Dendritic cell treated with granulocyte-macrophage colony-stimulating factor and Interleukin-4, amounts not matched to agents 40 ng/mL and 50 ng/mL, for 4 days (primary cell): Measurements from ENCODE around the gene CDRT4.

ENCODE experiments used
- H3K27ac Mint-ChIP-seq: one replicate; pipeline ENCODE4 v1.8.0; 2022; ENCODE audit warnings: mild to moderate bottlenecking, mixed read lengths
- H3K27me3 Mint-ChIP-seq: one replicate; pipeline ENCODE4 v1.8.0; 2022; ENCODE audit warnings: mild to moderate bottlenecking, mixed read lengths
- H3K36me3 Mint-ChIP-seq: one replicate; pipeline ENCODE4 v1.8.0; 2022; ENCODE audit warnings: low read depth, mixed read lengths
- H3K4me1 Mint-ChIP-seq: one replicate; pipeline ENCODE4 v1.8.0; 2022; ENCODE audit warnings: low read depth, mixed read lengths
- H3K4me3 Mint-ChIP-seq: one replicate; pipeline ENCODE4 v1.8.0; 2022; ENCODE audit warnings: mild to moderate bottlenecking, moderate library complexity, mixed read lengths
- H3K9me3 Mint-ChIP-seq: one replicate; pipeline ENCODE4 v1.8.0; 2022; ENCODE audit warnings: mixed read lengths
- intact Hi-C: fragments of 100-400 bp; cut with micrococcal nuclease; formaldehyde crosslinking; loops from one replicate; pipeline ENCODE4 v1.15.0; 2022

Gene CDRT4

DNA sequence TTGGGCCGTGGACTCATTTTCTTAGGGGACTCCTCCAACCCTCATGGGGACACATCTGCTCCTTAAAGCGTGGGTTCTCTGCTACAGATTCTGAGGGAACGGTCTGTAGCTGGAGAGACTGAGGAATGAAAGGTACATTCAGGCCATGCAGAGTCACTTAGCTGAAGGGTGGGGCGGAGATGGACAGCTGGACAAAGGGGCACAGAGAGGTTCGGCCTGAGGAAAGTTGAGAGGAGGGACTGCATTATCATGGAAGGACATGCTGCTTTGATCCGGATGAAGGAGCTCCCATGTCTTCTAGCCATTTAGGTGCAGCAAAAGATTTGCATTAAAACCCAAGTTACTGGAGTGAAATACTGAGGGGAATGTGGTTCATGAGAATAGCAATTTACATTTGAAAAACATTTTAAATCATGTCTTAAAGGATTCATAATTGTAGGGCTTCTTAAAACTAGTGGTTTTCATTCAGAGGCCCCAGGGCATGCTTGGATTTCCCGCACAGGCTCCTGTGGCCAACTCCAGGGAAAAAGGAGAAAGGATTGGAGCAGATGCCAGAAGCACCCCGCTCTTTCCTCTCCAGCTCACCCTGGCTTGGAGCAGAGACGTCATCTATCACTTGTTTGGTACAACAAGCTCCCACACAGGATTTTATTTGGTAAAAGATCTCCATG is 54.2 kb downstream of the CDRT4 start:
- H3K27me3 Mint-ChIP-seq = no peaks in the 10 kb centered on the region
- intact Hi-C loops = no loop called here
- H3K4me3 Mint-ChIP-seq = no peak overlapping the region
- no peak overlapping the region for H3K27ac Mint-ChIP-seq
- no peaks in the 10 kb centered on the region for H3K36me3 Mint-ChIP-seq
- H3K4me1 Mint-ChIP-seq = peaks cover 16% of the 10 kb centered on the region
- H3K9me3 Mint-ChIP-seq = no peaks in the 10 kb centered on the region

DNA sequence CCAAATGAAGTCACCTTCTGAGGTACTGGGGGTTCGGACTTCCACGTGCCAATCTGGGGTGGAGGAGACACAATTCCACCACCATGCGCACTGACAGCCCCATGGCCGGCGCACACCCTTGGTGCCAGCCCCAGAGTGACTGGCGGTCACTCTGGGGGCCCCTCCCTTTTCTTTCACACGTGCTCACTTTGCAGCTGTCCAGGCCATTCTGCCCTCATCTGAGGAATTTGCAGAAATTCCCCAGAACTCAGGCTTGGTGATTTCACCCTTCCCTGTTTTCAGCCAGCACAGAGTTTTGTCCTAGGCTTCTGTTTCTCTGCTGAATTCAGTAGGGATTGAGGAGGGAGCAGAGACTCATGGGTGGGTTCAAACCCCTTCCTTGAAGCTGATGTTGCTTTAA is 54.8 kb downstream of the CDRT4 start:
- peak overlapping the region; percentile 53 for H3K27ac Mint-ChIP-seq
- peaks cover 16% of the 10 kb centered on the region for H3K4me1 Mint-ChIP-seq
- no peaks in the 10 kb centered on the region for H3K36me3 Mint-ChIP-seq
- no peak overlapping the region for H3K4me3 Mint-ChIP-seq
- H3K9me3 Mint-ChIP-seq = no peaks in the 10 kb centered on the region
- H3K27me3 Mint-ChIP-seq = no peaks in the 10 kb centered on the region
- intact Hi-C loops = no loop called here

DNA sequence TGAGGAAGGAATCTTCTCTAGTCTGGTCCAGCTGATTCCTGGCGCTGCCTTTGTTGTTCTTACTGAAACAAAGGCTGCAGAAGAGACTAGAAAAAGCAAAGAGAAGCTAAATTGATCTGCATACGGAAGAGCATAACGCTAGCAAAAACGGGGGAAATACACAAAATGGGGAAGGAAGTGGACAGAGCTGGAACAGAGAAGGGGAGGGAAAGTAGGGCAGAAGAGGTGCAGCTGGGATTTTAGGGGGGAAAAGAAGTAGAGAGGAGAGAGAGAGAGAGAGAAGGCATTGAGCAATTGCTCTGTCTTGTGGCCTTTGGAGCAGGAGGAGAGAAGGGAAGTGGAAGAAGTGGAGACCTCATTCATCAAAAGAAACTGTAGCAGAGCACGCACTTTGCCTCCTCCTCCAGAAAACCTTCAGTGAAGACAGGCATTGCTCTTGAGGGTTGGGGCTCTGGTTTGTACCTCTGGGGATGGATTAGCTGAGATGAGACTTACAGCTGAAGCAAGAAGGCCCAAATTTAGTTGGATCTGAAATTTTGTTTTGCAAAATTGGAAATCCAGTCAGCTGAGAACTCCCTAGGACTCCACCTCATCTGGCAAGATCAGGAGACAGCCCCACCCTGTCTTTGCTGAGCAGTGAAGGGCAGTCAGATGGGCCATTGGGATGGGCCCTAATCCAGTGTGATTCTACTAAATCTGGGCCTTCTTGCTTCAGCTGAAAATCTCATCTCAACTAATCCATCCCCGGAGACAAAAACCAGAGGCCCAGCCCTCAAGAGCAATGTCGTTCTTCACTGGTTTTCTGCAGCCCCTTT is 55.8 kb downstream of the CDRT4 start:
- Mint-ChIP-seq H3K36me3 (no peaks in the 10 kb centered on the region), H3K4me1 (peaks cover 16% of the 10 kb centered on the region), H3K27me3 (no peaks in the 10 kb centered on the region), H3K4me3 (no peak overlapping the region), H3K9me3 (no peaks in the 10 kb centered on the region), H3K27ac (peak overlapping the region; percentile 24)
- intact Hi-C loops = no loop called here

DNA sequence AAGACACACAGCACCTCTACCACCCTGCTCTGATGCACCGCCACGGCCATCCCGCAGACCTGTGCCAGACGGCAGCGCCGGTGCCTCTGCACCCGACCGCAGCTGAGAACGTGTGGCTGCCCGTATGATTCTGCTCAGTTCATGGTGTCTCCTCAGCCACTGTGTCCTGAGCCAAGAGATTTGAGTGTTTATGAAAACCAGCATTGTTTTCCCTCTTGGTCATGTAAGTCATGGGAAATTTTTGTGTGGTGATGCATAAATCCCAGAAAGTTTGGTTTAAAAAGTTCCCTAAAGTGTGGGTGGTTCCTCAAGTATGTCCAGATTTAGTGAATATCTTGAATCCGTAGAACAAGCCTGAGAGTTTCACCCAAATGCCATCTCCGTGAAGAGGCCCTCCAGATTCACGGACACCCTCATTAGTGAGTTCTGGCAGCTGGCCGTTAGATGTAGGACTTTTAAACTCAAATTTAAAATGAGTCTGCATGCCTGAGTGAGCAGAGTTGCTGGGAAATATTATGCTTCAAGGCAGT is 57.6 kb downstream of the CDRT4 start:
- intact Hi-C loops = no loop called here
- no peaks in the 10 kb centered on the region for H3K27me3 Mint-ChIP-seq
- peaks cover 16% of the 10 kb centered on the region for H3K4me1 Mint-ChIP-seq
- no peak overlapping the region for H3K4me3 Mint-ChIP-seq
- H3K36me3 Mint-ChIP-seq = no peaks in the 10 kb centered on the region
- H3K9me3 Mint-ChIP-seq = no peaks in the 10 kb centered on the region
- no peak overlapping the region for H3K27ac Mint-ChIP-seq

DNA sequence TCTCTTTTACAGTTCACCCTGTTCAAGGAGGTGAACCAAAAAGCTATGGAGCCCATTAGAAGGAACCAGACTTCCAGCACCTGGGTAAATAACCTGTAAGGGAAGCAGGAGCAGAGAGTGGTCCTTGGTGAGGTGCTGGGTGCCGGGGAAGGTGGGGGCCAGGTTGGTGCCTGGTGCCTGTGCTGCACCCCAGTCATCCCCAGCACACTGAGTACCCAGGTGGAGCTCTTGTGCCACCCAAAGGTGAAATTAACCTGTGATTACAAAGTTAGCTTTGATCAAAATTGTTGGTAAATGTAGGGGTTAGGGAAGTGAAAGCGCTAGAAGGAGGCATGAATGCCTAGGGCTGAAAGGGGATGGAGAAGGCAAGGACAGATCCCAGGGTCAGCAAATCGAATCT is 58.6 kb downstream of the CDRT4 start:
- Mint-ChIP-seq H3K36me3 (no peaks in the 10 kb centered on the region), H3K4me3 (no peak overlapping the region), H3K4me1 (peaks cover 16% of the 10 kb centered on the region), H3K27me3 (no peaks in the 10 kb centered on the region), H3K9me3 (no peaks in the 10 kb centered on the region), H3K27ac (no peak overlapping the region)
- intact Hi-C loops = no loop called here

DNA sequence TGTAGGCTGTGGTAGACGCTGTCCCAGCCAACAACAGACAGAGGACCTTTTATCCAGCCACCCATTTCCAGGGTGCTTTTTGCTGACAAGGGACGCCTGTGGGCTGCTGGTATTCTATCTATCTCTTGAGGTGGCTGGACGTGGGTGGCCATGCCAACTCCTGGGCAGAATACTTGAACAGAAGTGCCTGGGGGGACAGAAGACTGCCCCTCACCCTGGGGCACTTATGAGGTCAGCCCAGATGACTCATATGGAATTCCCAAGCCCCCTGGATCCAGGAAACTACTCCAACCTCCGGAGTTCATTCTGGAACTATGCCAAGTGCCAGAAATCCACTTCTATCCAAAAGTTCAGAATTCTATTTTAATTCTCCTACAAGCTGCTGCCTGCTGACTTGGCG is 61.3 kb downstream of the CDRT4 start:
- Mint-ChIP-seq H3K9me3 (no peaks in the 10 kb centered on the region), H3K36me3 (no peaks in the 10 kb centered on the region), H3K27ac (no peak overlapping the region), H3K4me3 (no peak overlapping the region), H3K27me3 (no peaks in the 10 kb centered on the region), H3K4me1 (peaks cover under 1% of the 10 kb centered on the region)
- intact Hi-C loops = no loop called here

DNA sequence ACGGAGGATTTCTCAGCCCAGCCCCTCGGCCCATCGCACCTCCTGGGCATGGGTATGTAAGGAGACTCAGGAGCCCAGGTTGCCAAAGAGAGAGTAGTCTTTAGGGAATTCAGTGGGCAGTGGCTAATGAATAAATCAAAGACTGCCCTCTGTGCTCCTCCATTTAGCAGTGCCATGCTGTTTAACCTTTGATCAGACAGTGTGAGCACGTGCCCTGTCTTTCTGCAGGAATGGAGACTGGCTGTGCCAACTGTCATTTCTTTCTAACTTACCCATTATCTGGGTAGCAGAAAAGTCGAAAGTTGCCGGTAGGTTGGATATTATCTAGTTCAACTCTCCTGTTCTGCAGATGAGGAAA is 62.4 kb downstream of the CDRT4 start:
- Mint-ChIP-seq H3K36me3 (no peaks in the 10 kb centered on the region), H3K4me1 (no peaks in the 10 kb centered on the region), H3K4me3 (no peak overlapping the region), H3K27ac (no peak overlapping the region), H3K27me3 (no peaks in the 10 kb centered on the region), H3K9me3 (no peaks in the 10 kb centered on the region)
- intact Hi-C loops = no loop called here

DNA sequence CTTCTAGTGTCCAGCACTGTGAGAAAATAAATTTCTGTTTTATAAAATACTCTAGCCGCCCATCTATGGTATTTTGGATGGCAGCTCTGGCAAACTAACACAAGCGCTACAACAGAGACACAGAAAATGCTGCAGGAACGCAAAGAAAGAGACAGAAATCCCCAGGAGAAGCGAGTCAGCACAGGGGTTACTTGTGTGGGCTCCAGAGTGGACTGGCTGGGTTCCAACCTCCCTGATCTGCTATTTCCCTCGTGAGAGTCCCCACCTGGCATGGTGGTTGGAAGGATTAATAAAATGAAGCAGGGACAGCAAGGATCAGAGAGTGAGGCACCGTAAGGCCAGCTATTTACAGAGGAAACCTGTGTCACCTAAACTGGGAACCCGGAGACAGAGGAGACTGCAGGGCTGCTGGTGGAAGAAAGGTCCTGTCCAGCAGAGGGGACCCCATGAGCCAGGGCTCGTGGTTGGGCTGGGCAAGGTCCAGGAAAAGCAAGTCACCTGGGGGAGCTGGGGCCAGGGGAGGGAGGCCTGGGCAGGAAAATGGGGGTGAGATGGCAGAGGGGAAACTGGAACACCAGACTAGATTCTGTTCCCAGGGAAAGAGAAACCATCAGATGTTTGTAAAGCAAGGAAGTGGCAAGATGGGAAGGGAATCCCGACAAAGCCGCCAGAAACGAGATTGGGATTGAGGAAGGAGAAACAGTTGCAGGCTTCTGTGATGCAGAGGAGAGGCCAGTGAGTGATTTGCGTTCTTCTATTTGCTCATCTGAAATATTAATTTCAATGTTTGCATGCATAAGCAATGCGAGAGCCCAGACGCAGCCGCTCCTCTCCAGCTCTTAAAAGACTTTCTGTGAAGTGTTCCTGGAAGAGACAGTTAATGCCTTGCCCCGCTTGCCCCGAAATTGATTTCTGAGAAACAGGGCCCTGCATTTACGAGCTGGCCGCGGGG is 63.0 kb downstream of the CDRT4 start:
- H3K36me3 Mint-ChIP-seq = no peaks in the 10 kb centered on the region
- intact Hi-C loops = no loop called here
- H3K27me3 Mint-ChIP-seq = no peaks in the 10 kb centered on the region
- no peaks in the 10 kb centered on the region for H3K4me1 Mint-ChIP-seq
- H3K9me3 Mint-ChIP-seq = no peaks in the 10 kb centered on the region
- no peak overlapping the region for H3K27ac Mint-ChIP-seq
- H3K4me3 Mint-ChIP-seq = no peak overlapping the region

DNA sequence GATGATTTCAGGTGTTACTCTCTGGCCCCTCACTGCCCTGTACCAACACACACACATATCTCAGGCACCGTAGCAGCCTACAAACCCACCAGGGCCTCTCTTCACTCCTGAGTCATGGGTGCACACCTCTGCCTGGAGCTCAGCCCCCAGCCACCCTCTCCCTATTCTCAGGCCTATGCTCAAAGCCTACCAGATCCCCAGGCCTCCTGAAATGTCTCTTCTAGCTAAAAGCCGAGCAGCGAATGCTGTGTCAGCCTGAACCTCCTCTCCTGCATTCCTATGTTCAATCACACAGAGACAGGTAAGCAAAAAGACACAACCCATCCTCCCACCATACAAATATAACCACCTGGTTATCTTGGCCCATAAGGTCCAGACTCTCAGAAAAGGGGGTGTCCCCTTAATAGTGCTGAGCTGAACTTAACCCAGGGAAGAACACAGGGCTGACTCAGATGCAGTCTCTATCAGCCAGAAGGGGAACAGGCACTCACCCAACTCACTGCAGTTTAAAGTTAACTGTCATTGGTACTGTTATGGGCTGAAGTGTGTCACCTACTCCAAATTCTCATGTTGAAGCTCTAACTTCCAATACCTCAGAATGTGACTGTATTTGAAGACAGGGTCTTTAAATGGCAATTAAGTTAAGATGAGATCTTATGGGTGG is 64.0 kb downstream of the CDRT4 start:
- no peaks in the 10 kb centered on the region for H3K27me3 Mint-ChIP-seq
- peaks cover 8% of the 10 kb centered on the region for H3K4me1 Mint-ChIP-seq
- H3K9me3 Mint-ChIP-seq = no peaks in the 10 kb centered on the region
- intact Hi-C loops = no loop called here
- H3K4me3 Mint-ChIP-seq = no peak overlapping the region
- no peak overlapping the region for H3K27ac Mint-ChIP-seq
- H3K36me3 Mint-ChIP-seq = no peaks in the 10 kb centered on the region

DNA sequence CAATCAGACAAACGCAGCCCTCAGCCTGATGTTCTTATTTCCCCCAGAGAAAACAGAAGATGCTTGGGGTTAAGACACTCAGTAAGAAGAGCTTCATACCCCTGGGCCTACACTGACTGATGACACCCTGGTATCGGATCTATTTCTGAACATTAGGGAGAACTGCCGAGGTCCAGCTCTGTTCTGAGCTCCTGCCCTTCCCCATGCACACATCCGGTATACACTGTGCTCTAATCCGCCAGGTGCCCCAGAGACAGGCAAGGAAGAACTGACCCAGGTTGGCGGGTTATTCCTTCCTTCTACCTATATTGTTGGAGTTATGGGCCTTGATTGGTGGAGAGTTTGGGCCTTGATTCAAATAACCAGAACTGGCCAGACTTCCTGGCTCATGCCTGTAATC is 68.0 kb downstream of the CDRT4 start:
- H3K9me3 Mint-ChIP-seq = no peaks in the 10 kb centered on the region
- H3K27me3 Mint-ChIP-seq = no peaks in the 10 kb centered on the region
- no peak overlapping the region for H3K4me3 Mint-ChIP-seq
- intact Hi-C loops = no loop called here
- H3K27ac Mint-ChIP-seq = no peak overlapping the region
- H3K36me3 Mint-ChIP-seq = no peaks in the 10 kb centered on the region
- H3K4me1 Mint-ChIP-seq = peaks cover 13% of the 10 kb centered on the region

DNA sequence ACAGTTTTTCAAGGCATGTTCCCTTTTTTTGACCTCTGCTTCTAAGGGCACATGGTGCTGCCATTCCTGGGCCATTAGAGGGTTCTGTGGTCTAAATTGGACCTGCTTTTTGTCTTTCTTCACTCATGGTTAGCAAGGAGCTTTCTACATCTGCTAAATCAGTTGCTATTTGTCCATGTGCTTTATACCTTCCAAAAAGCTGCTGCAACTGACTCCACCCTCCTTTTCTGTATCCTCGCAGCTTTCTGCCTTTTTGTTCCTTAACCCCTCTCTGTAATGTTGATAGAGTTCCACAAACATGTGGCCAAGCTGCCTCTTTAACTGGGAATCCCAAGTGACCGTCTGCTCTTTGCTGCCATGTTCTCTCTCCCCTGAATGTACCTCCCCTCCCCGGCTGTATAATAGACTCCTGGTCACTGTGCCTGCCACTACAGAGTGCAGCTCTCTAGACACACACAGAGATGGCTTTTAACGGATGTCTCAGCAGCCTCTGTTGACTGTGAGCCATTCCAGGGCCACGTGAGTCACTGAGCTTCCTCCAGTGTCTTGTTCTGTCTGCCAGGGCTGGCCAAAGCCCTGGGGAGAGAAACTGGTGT is 68.6 kb downstream of the CDRT4 start:
- H3K4me3 Mint-ChIP-seq = no peak overlapping the region
- no peak overlapping the region for H3K27ac Mint-ChIP-seq
- peaks cover 13% of the 10 kb centered on the region for H3K4me1 Mint-ChIP-seq
- intact Hi-C loops = no loop called here
- H3K27me3 Mint-ChIP-seq = no peaks in the 10 kb centered on the region
- H3K9me3 Mint-ChIP-seq = no peaks in the 10 kb centered on the region
- H3K36me3 Mint-ChIP-seq = no peaks in the 10 kb centered on the region

DNA sequence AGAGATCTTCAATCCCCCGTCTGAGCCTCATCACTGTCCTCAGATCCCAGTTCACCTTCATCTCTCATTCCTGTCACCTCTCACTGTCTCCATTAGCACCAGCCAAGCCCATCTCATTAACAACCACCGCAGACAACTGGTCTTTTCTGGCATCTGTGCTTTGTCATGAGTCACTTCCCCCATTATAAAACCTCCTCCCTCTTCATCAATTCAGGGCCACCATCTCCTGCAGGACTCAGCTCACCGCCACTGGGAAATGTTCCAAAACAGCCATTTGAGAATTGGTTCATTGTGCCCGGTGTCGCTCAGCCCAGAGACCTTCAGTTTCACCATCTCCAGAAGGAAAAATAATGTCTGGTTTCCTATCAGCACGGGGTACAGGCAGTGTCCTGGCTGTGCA is 69.1 kb downstream of the CDRT4 start:
- no peaks in the 10 kb centered on the region for H3K9me3 Mint-ChIP-seq
- intact Hi-C loops = no loop called here
- H3K36me3 Mint-ChIP-seq = no peaks in the 10 kb centered on the region
- H3K27ac Mint-ChIP-seq = no peak overlapping the region
- peaks cover 13% of the 10 kb centered on the region for H3K4me1 Mint-ChIP-seq
- no peak overlapping the region for H3K4me3 Mint-ChIP-seq
- H3K27me3 Mint-ChIP-seq = no peaks in the 10 kb centered on the region

DNA sequence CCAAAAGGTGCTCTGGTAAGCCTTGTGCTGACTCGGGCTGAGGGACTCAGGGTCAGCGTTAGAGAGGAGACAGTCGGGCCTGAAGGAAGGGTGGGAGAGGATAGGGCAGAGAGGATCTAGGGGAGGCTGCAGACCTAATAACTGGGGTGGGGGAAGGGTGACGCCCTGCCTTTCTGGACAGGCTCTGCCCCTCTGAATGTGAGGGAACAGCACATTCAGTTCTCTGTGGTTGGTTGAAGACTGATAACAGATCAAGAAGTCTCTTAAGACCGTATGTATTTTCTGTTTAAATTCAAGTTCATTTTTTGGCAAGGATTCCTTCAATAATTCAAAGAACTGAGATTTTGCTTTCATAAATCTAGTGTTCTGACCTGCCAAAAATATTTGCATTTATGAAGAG is 69.8 kb downstream of the CDRT4 start:
- H3K4me1 Mint-ChIP-seq = peaks cover 13% of the 10 kb centered on the region
- no peaks in the 10 kb centered on the region for H3K9me3 Mint-ChIP-seq
- intact Hi-C loops = no loop called here
- H3K36me3 Mint-ChIP-seq = no peaks in the 10 kb centered on the region
- H3K4me3 Mint-ChIP-seq = no peak overlapping the region
- H3K27ac Mint-ChIP-seq = no peak overlapping the region
- no peaks in the 10 kb centered on the region for H3K27me3 Mint-ChIP-seq
